GM18508 (cell line): ENCODE measurements around the gene MAPKAP1.
"Not testable (repeated sequence)": the region's sequence is repeated elsewhere in the genome, so short reads cannot be mapped to it uniquely, and the experiment has no call there.

Experiments used
- ATAC-seq: cut with Tn5 transposase; IDR thresholded peaks from one replicate; pipeline ENCODE4 v1.9.1; 2021; ENCODE audit warnings: moderate number of reproducible peaks; ENCODE audit not compliant: insufficient read depth, unreplicated experiment

The MAPKAP1 gene

GRCh38 chr9:125574126-125574877 lies 132.7 kb downstream of the MAPKAP1 start:
- ATAC-seq: no peak

GRCh38 chr9:125572461-125572860 lies 134.5 kb downstream of the MAPKAP1 start:
- not testable (repeated sequence) for ATAC-seq

GRCh38 chr9:125571824-125572223 lies 135.2 kb downstream of the MAPKAP1 start:
- not testable (repeated sequence) for ATAC-seq

- no peak for ATAC-seq
Observed at GRCh38 chr9:125570246-125570645, 136.8 kb downstream of the MAPKAP1 start.

GRCh38 chr9:125568621-125569020 lies 138.4 kb downstream of the MAPKAP1 start:
- ATAC-seq: no peak

- not testable (repeated sequence) for ATAC-seq
Observed at GRCh38 chr9:125566051-125566450, 141.0 kb downstream of the MAPKAP1 start.

GRCh38 chr9:125565126-125565525 lies 141.9 kb downstream of the MAPKAP1 start:
- ATAC-seq: no peak

GRCh38 chr9:125564631-125565030 lies 142.4 kb downstream of the MAPKAP1 start:
- ATAC-seq: no peak

GRCh38 chr9:125561509-125562148 lies 145.4 kb downstream of the MAPKAP1 start:
- ATAC-seq: no peak

GRCh38 chr9:125559894-125560293 lies 147.1 kb downstream of the MAPKAP1 start:
- no peak for ATAC-seq

- no peak for ATAC-seq
Observed at GRCh38 chr9:125559194-125559593, 147.8 kb downstream of the MAPKAP1 start.

GRCh38 chr9:125558453-125559092 lies 148.4 kb downstream of the MAPKAP1 start:
- ATAC-seq: no peak

- ATAC-seq: no peak
Observed at GRCh38 chr9:125556046-125556721, 150.8 kb downstream of the MAPKAP1 start.

- no peak for ATAC-seq
Observed at GRCh38 chr9:125554726-125555125, 152.3 kb downstream of the MAPKAP1 start.

GRCh38 chr9:125551781-125552180 lies 155.2 kb downstream of the MAPKAP1 start:
- ATAC-seq: no peak

- ATAC-seq: no peak
Observed at GRCh38 chr9:125549891-125550885, 156.8 kb downstream of the MAPKAP1 start.

GRCh38 chr9:125549465-125549871 lies 157.5 kb downstream of the MAPKAP1 start:
- ATAC-seq: no peak

- no peak for ATAC-seq
Observed at GRCh38 chr9:125549039-125549438, 158.0 kb downstream of the MAPKAP1 start.

GRCh38 chr9:125548141-125548540 lies 158.9 kb downstream of the MAPKAP1 start:
- ATAC-seq: no peak

- ATAC-seq: no peak
Observed at GRCh38 chr9:125547368-125547767, 159.6 kb downstream of the MAPKAP1 start.
